IPS-NIHi7 (cell line): ENCODE measurements around the gene FIBP.

Experiments used
- DNase-seq: peaks from one replicate; pipeline ENCODE4 v3.0.0; 2012; ENCODE audit warnings: mixed read lengths; ENCODE audit errors: extremely low spot score

The FIBP gene

GRCh38 chr11:65888163-65888814 is at the start of gene FIBP:
FIBP (minus strand) TSS chr11:65888471; CDS start chr11:65888418, 53 bp downstream.
- DNase-seq: peak; percentile 96

GRCh38 chr11:65937766-65938165 is 49.5 kb upstream of the FIBP start:
- no peak for DNase-seq

DNA sequence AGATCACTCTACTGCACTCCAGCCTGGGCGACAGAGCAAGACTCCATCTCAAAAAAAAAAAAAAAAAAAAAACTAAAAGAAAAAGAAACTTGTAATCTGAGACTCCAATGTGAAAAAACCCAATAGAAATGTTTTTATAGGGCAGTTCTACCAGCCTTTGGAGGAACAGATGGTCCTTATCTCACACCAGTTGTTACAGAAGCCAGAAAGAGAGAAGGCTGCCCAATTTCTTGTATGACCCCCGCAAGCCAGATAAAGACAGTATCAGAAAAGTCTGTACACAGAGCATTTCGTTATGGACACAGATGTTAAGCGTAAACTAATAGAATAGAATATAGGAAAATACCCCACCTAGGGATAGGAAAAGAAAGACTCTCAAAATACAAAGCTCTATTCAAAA is 45.7 kb upstream of the FIBP start:
- DNase-seq: no peak

- DNase-seq: no peak
Observed at GRCh38 chr11:65932558-65932919, 44.3 kb upstream of the FIBP start.

DNA sequence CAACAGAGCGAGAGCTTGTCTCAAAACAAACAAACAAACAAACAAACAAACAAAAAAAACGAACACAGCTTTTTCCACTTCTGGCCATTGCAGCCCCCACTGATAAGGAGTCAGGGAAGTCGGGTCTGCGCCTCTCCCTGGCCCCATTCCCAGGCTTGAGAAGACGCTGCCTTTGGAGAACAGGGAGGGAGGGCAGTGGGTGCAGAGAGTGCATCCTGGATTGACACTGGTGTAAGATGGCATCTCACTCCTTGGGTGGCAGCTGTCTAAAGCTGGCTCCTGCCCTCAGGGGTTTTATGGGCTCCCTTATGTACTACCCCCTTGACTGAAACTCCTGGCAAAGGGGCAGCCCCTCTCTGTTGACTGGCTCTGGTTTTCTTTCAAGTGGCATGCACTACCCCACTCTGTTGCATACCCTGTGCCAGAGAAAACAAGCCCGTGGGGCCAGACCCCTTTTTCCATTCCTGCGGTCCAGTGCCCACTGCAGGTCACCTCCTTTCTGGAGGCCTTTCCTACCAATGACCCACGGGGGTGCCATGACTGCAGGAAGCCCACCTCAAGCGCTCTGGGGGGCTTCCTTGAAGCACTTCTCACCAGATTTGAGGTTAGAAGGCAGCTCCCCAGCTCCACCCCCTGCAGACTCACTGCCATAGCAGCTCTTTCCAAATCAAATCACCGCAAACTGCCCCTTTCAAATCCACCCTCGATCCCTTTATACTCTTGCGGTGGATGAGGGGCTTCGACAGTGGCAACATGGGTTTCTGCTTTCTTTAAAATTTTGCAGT is 43.7 kb upstream of the FIBP start:
- no peak for DNase-seq

GRCh38 chr11:65928667-65929066 is 40.4 kb upstream of the FIBP start:
- DNase-seq: peak; percentile 5

DNA sequence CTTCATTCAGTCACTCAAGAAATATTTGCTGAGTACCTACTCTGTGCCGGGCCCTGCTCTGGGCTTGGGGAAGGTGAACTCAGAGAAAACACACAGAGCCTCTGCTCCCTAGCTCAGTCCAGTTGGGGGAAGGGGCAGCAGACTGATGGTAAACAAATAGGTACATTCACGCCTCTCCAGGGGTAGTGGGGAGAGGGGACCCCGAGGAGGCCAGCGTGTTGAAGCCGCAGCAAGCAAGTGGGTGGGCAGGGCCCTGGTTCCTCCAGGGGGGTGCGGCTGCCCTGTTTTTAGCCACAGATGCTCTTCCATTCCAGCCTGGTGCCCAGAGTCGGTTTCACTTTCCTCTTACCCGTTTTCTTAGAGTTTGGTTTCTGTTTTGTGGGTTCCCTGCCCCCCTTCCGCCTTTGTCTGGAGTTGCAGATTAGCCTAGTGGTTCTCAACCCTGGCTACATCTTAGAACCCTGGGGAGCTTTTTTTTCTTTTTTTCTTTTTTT is 39.7 kb upstream of the FIBP start:
- peak; percentile 9 for DNase-seq

DNA sequence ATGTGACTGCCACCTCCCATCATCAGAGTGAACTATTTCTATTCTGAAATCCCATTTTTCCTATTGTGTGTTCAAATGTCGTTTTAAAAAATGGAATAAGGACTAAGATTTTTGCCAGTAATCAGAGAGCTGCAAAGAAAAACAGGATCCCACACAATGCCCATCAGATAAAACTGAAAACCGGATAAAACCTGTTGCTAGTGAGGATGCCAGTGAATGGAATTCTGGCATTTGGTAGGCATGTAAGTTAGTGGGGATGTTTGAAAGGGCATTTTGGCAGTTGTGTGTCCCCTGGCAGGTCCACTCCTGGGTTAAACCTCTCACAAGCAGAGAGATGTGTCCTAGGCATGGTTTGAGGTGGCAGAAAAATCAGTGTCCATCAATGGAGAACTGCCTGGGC is 37.1 kb upstream of the FIBP start:
- DNase-seq: no peak

DNA sequence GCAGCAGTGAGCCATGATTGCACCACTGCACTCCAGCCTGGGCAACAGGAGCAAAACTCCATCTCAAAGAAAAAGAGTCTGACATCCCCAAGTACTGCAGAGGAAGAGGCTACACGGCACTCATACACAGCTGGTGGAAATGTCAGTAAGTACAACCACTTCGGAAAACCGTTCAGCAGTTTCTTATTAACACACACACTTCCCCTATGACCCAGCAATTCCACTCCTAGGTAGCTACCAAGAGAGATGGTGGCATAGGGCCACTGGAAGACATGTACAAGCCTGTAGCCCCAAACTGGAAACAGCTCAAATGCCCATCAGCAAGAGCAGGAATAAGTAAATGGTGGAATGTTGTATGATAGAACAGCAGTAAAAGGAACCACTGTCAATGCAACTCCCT is 34.3 kb upstream of the FIBP start:
- no peak for DNase-seq

- no peak for DNase-seq
Observed at GRCh38 chr11:65921876-65922275, 33.6 kb upstream of the FIBP start.

DNA sequence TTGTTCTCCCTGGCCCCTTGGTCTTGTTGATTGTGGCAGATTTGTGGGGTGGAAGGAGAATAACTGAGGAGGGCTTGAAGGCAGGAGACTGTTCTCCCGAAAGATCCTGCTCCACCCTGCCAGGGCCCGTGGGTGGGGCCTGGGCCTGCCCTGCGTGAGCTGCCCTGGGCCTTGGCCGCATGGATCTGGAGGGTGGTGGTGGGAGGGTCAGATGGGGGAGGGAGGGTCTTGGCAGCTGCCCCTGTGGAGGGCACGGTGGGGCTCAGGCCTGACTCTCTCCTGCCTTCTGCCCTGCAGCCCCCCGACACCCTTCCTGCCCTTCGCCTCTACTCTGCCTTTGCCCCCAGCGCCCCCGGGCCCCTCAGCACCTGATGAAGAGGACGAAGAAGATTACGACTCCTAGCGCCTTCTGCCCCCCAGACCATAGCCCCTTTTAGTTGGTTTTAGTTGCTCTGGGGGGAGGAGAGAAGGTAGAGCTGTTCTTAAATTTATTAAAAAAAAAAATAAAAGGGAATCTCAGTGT is 32.8 kb upstream of the FIBP start:
- DNase-seq: no peak

GRCh38 chr11:65920372-65920802 is 32.1 kb upstream of the FIBP start:
- DNase-seq: no peak

GRCh38 chr11:65919573-65920371 is 31.5 kb upstream of the FIBP start:
- DNase-seq: peak; percentile 62

DNA sequence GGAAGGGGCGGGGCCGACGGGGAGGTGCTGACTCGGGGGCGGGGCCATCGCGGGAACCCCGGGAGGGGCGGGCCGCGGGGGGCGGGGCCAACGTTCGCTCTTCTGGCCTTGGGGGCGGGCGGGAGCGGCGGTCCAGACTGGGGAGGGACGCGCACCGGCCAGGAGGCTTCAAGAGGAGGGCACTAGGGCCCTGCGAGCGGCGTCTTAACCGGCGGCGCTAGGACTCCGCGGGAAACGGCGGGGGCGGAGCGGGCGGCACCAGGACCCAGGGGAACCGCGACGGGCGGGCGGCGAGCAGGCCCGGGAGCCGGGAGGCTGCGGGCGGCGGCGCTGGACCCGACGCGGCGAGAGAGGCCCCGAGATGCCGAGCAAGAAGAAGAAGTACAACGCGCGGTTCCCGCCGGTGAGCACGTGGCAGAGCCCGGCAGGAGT is 30.9 kb upstream of the FIBP start, which contains the start of gene DRAP1:
DRAP1 (plus strand) TSS at position 286 of the 432 bp plus-strand sequence; CDS start at position 362, 76 bp downstream.
- DNase-seq: peak; percentile 97

GRCh38 chr11:65918211-65919140 is 30.2 kb upstream of the FIBP start, which contains the start of gene C11orf68:
C11orf68 (minus strand) TSS chr11:65919062; CDS start chr11:65919031, 31 bp downstream.
- DNase-seq: no peak

DNA sequence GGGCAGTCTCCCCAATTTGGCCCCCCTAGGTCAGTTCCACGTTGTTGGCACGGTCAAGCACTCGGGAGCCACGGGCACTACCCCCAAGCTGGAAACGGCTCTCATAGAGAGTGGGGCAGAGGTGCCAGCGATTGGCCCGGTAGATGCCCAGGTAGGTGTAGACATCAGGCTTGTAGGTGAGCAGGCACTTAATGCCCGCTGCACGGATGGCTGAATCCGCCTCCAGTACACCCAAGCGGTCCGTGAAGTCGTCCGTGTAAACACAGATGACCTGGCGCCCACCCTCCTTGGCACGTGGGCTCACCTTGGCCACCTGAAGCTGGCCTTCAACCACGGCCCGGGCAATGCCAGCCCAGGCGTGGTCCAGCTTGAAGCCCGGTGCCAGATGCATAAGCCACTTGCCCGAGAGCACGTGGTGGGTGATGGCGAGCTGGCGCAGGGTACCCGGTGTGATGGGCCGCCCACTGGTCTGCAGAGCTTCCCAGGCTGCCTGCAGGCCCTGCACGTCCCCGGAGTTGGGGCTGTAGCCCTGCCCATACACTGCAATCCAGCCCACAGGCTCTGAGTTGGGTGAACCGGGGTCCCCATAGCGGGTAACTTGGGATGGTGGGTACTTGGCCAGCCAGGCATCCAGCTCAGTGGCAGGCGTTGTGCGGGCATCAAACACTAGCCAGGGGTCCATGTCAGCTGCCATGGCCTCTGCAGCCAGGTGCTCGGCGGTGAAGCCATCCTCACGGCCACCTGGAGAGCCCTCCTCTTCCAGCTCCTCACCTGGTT is 29.4 kb upstream of the FIBP start:
- DNase-seq: peak; percentile 2

- no peak for DNase-seq
Observed at GRCh38 chr11:65917077-65917433, 28.8 kb upstream of the FIBP start.

- no peak for DNase-seq
Observed at GRCh38 chr11:65916391-65916790, 28.1 kb upstream of the FIBP start.

DNA sequence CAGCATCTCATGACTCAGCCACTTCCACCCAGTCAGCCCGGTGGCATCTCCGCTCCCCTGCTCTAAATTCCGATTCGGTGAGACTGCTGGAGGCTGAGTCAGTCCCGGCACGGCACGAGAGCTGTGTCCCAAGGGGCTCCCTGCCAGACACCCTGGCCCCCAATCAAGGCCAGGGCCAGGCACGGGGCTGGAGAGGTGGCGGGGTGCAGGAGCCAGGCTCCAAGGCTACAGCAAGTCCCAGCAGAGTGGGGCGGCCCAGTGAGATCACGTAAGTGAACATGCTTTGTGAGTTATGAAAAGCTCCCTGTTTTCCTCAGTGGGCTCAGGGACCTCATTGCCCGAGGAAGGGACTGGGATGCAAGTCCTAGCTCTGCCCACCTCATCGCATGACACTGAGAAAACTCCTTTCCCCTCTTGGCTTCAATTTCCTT is 27.6 kb upstream of the FIBP start:
- DNase-seq: peak; percentile 68
